SH-SY5Y (cell line): ENCODE results near the gene APOC3.

Source experiments
- GATA2 ChIP-seq: IDR thresholded peaks from 2 replicates; pipeline ENCODE4 v1.6.1; 2011; ENCODE audit warnings: mild to moderate bottlenecking, low read depth, low read length
- GATA3 ChIP-seq: IDR thresholded peaks from 2 replicates; pipeline ENCODE4 v1.6.1; 2011; ENCODE audit warnings: low read depth, mild to moderate bottlenecking, low read length, moderate library complexity

DNA sequence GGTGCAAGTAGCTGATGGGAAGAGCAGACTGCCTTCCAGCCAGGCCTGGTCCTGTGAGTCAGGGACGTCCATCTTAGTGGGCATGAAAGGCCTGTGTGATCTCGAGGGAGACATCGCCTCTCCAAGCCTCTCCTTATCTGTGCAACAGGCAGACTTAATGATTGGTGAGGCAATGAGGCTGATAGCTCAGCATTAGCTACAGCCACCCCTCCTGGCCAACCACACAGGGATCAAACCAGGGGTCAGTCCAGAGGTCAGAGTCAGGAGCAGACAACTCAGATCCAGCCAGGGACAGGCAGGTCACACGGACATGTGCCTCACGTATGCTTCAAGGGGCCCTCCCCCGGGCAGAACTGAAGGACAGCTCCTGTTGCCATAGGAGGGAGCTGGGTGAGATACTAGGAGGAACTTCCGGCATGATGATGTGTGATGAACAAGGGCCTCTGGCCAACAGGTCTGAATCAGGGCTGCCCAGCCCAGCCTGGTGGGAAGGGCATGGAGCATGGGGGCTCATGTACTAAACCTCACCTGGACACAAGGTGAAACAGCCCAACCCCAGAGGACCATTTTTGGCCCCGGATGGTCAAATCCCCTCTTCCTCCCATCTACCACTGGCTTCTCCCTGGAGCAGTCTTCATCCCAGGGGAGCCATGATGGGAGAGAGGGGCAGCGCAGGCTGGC, 2.8 kb upstream of the APOC3 start:
- no peak for TF ChIP-seq GATA2
- no peak for TF ChIP-seq GATA3
